Osteoblast (primary cell): ENCODE measurements around the gene SSTR3. TPM values are rescaled to one million over a fixed set of nuclear protein-coding genes. Genes with fewer than 3 reads are reported as not detected.
A peak's percentile ranks its signal among the peaks of the same experiment; 100 is the strongest.

Experiments used
- DNase-seq: peaks from one replicate; pipeline ENCODE4 v3.0.0; 2011; ENCODE audit warnings: low spot score, mixed read lengths; ENCODE audit not compliant: insufficient read length; ENCODE audit errors: missing footprints
- H2AFZ ChIP-seq: 2 replicates; pipeline ENCODE4 v1.6.0; 2011; ENCODE audit warnings: mild to moderate bottlenecking, low read length
- H3K27ac ChIP-seq: 2 replicates; pipeline ENCODE4 v1.5.1; 2011; ENCODE audit warnings: mild to moderate bottlenecking, low read depth, low read length, moderate library complexity
- H3K27me3 ChIP-seq: 2 replicates; pipeline ENCODE4 v1.6.0; 2012; ENCODE audit warnings: mild to moderate bottlenecking, control low read depth, inconsistent platforms, low read length, moderate library complexity; ENCODE audit not compliant: insufficient read depth
- H3K36me3 ChIP-seq: 2 replicates; pipeline ENCODE4 v1.5.1; 2011; ENCODE audit warnings: mild to moderate bottlenecking, low read length, control low read depth, moderate library complexity; ENCODE audit not compliant: insufficient read depth
- H3K4me1 ChIP-seq: 2 replicates; pipeline ENCODE4 v1.5.1; 2011; ENCODE audit warnings: mild to moderate bottlenecking, low read length, control low read depth, moderate library complexity; ENCODE audit not compliant: insufficient read depth
- H3K4me2 ChIP-seq: 2 replicates; pipeline ENCODE4 v1.6.0; 2011; ENCODE audit warnings: mild to moderate bottlenecking, low read length; ENCODE audit not compliant: insufficient read depth
- H3K4me3 ChIP-seq: fragments of 200-600 bp; sonication (generic); 3 replicates; pipeline ENCODE4 v1.5.1; 2012; ENCODE audit warnings: mild to moderate bottlenecking, low read length, inconsistent platforms; ENCODE audit not compliant: insufficient read depth
- H3K79me2 ChIP-seq: 2 replicates; pipeline ENCODE4 v1.6.0; 2012; ENCODE audit warnings: mild to moderate bottlenecking, low read length, control low read depth, inconsistent platforms; ENCODE audit not compliant: insufficient read depth
- H3K9me3 ChIP-seq: 2 replicates; pipeline ENCODE4 v1.5.1; 2011; ENCODE audit warnings: low read depth, low read length, control low read depth
- H4K20me1 ChIP-seq: 2 replicates; pipeline ENCODE4 v1.6.0; 2012; ENCODE audit warnings: mild to moderate bottlenecking, low read length, control low read depth; ENCODE audit not compliant: insufficient read depth
- CTCF ChIP-seq: IDR thresholded peaks from 2 replicates; pipeline ENCODE4 v1.5.1; 2011; ENCODE audit warnings: mild to moderate bottlenecking, low read depth, low read length, moderate library complexity; ENCODE audit errors: extremely low read depth
- total RNA-seq: library from RNA; depleted of rRNA; stranded (reverse); fragments of >200 nt; gene quantifications from 2 replicates; pipeline ENCODE4 v1.2.3, GENCODE V29; 2012

The SSTR3 gene
- total RNA-seq, 1 donor: not detected

- peak overlapping the region; percentile 0 for H3K4me2 ChIP-seq
- H2AFZ ChIP-seq: no peak overlapping the region
- peak overlapping the region; percentile 69 for H3K27ac ChIP-seq
Observed at GRCh38 chr22:37229012-37229804, 16.9 kb upstream of the SSTR3 start.

GRCh38 chr22:37228106-37229011 is 16.1 kb upstream of the SSTR3 start:
- Histone ChIP-seq H3K27me3 (no peaks in the 10 kb centered on the region), H3K4me1 (peaks cover 29% of the 10 kb centered on the region), H3K36me3 (peaks cover 19% of the 10 kb centered on the region), H3K4me2 (no peak overlapping the region), H2AFZ (no peak overlapping the region), H3K27ac (no peak overlapping the region), H3K79me2 (no peaks in the 10 kb centered on the region), H4K20me1 (peaks cover 9% of the 10 kb centered on the region), H3K9me3 (no peaks in the 10 kb centered on the region), H3K4me3 (no peak overlapping the region)
- no peak for TF ChIP-seq CTCF
- peak; percentile 86 for DNase-seq

More at GRCh38 chr22:37229012-37229804, 16.9 kb upstream of the SSTR3 start:
- Histone ChIP-seq H3K36me3 (peaks cover 15% of the 10 kb centered on the region), H3K4me1 (peaks cover 29% of the 10 kb centered on the region), H3K79me2 (no peaks in the 10 kb centered on the region), H3K27me3 (no peaks in the 10 kb centered on the region), H3K4me3 (no peak overlapping the region), H3K9me3 (no peaks in the 10 kb centered on the region), H4K20me1 (peaks cover 9% of the 10 kb centered on the region)
- peak; percentile 96 for DNase-seq
- no peak for TF ChIP-seq CTCF

GRCh38 chr22:37226514-37226913 is 14.2 kb upstream of the SSTR3 start:
- Histone ChIP-seq H3K36me3 (peaks cover 19% of the 10 kb centered on the region), H2AFZ (no peak overlapping the region), H3K4me3 (no peak overlapping the region), H4K20me1 (peaks cover 9% of the 10 kb centered on the region), H3K9me3 (no peaks in the 10 kb centered on the region), H3K4me2 (no peak overlapping the region), H3K27me3 (no peaks in the 10 kb centered on the region), H3K27ac (no peak overlapping the region), H3K79me2 (no peaks in the 10 kb centered on the region), H3K4me1 (peaks cover 29% of the 10 kb centered on the region)
- no peak for DNase-seq
- TF ChIP-seq CTCF: no peak

- H3K4me2 ChIP-seq: no peak overlapping the region
- peaks cover 29% of the 10 kb centered on the region for H3K4me1 ChIP-seq
- H3K27ac ChIP-seq: no peak overlapping the region
- no peak overlapping the region for H3K4me3 ChIP-seq
- no peaks in the 10 kb centered on the region for H3K79me2 ChIP-seq
- TF ChIP-seq CTCF: no peak
- no peaks in the 10 kb centered on the region for H3K27me3 ChIP-seq
- no peaks in the 10 kb centered on the region for H3K9me3 ChIP-seq
- H4K20me1 ChIP-seq: peaks cover 8% of the 10 kb centered on the region
- no peak overlapping the region for H2AFZ ChIP-seq
- H3K36me3 ChIP-seq: peaks cover 19% of the 10 kb centered on the region
- peak; percentile 53 for DNase-seq
Observed at GRCh38 chr22:37226087-37226486, 13.8 kb upstream of the SSTR3 start.
